Measurements from ENCODE around the gene FOSL2.

The FOSL2 gene

DNA sequence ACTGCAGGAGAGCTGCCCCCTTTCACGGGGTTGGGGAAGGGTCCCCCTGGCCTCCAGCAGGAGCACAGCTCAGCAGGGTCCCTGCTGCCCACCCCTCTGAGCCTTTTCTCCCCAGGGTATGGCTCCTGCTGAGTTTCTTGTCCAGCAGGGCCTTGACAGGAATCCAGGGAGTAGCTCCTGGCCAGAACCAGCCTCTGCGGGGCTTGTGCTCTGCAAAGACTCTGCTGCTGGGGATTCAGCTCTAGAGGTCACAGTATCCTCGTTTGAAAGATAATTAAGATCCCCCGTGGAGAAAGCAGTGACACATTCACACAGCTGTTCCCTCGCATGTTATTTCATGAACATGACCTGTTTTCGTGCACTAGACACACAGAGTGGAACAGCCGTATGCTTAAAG is 21.2 kb downstream of the FOSL2 start:
- no peak for DNase-seq

DNA sequence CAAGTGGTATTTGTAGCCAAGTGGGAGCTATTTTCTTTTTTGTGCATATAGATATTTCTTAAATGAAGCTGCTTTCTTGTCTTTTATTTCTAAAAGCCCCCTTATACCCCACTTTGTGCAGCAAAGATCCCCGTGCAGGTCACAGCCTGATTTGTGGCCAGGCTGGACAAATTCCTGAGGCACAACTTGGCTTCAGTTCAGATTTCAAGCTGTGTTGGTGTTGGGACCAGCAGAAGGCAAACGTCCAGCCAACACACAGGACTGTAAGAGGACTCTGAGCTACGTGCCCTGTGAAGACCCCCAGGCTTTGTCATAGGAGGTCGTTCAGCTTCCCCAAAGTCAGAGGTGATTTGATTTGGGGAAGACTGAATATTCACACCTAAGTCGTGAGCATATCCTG is 21.9 kb downstream of the FOSL2 start:
- no peak for DNase-seq

DNA sequence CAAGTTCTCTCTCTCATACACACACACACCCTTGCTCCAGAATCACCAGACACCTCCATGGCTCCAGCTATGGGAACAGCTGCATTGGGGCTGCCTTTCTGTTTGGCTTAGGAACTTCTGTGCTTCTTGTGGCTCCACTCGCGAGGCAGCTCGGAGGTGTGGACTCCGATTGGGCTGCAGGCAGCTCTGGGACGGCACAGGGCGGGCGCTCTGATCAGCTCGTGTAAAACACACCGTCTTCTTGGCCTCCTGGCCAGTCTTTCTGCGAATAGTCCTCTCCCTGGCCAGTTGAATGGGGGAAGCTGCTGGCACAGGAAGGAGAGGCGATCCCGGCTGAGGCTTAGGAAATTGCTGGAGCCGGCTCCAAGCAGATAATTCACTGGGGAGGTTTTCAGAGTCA is 22.4 kb downstream of the FOSL2 start:
- no peak for DNase-seq

DNA sequence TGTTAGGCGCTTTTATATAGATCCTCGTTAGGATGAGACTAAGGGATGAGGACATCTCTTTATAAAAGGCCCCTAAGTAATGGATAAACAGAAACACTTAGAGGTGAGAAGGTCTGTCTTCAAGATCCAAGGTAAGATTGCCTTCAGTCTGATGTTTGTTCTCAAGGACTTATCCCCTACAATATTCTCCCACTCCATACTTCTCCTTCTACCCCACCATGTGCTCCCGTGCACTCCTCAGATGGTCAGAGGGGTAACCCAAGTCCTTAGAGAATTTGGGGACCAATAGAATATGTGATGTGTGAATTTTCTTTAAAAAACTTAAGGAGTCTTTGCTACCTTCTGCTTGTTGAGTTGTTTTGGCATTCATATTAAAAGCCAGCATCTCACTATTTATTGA is 23.1 kb downstream of the FOSL2 start:
- DNase-seq = no peak

DNA sequence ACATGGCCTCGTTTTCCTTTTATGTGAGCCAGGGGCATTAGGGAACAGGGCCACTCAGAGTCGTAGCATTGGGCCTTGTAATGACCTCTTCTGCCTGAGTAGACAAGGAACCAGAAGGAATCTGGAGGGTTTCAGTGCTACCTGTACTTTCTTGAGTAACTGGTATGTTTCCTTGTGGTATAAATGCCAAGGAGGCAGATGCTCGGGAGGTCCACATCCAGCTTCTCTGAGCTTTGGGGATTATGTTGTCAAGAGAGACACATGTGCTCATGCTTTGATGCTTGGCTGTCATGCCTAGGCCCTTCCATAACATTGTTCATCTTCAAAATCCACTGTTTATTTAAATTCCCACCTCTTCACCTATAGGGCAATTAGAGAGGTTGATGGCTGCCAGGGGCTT is 26.3 kb downstream of the FOSL2 start:
- DNase-seq = no peak

DNA sequence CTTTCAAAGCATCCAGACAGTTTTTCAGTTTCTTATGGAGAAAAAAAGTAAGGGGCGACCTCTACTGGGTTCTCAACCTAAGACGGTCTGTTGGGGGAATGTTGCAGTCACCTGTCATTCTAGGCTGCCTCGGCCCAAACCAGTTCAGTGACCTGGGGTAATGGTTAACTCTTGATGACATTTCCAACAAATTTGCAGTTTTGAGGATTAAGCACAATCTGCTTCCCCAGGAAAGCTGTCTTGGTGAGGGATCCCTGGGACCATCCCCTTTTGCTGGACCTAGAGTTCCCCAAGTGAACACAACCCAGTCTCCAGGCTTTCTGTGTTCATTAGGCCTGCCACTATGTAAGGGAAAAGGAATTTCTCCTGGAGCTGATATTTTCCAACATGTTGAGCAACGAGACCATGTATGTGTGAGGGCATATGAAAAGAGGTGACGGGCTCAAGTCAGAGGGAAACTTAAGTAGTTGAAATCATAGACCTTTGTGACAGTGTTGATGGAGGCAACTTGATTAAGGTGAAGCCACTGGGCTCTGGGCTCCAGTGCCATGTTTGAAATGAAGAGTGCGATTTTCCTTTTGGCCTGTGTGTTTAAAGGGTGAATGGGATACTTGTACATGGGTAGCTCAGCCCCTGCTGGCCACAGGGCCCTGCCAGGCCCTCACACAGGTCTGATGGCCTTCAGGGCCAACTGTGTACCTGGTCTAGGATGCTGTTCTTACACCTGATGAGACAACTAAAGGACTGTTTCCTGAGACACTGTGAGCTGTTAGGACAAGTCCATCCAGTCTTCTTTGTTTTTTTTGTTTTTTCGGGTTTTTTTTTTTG is 27.0 kb downstream of the FOSL2 start:
- no peak for DNase-seq

DNA sequence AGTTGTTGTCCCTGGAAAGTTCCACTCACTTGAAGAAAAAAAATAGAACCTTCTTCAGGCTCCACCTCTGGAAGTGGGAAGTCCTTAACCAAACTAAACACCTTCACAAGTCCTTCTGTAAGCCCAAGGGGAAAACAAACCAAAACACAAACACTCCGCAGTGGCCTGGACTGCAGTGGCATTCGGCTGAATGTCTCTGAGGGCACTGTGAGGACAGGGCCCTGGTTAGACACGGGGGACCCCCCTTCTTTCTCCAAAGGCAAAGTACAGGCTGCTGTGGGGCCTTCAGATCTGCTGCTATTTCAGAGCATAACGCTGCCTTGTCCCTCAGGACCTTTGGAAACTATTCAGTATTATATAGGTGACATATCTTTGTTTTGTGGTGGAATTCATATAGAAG is 28.1 kb downstream of the FOSL2 start:
- DNase-seq = no peak

DNA sequence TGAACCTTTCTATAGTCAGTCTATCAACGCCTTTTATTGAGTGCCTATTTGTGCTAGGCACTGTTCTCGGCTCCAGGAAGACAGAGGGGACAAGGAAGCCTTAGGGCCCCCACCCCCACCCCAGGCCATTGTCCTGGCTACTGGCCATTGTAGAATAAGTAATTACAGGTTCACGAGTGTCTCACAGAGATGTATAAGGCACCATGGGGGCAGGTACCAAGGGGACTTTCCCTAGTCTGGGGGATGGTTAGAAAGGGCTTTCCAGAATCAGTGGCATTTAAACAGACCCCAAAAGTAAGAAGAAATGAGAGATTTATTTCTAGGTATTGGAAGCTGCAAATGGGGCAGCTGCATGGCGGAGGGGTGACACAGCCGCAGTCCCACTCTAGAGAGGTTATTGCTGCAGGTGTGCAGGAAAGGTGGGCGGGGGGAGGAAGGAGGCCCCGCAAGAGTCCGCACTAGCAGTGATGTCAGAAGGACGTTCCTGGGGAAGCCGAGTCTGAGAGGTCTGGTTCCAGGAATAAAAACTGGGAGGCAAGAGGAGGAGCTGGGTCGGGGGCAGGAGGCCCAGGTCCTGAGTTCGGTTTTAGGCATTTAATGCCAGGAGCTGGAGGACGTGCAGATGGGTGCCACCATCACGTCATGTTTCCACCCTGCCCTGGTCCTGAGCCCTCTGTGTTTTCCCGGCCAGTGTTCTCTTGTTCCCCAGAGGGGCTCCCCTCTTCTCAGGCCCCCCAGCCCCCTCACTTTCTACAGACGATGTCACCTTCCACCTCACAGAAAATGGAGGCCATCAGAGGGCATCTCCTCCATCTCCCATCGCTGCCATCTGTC is 30.5 kb downstream of the FOSL2 start:
- DNase-seq = no peak

DNA sequence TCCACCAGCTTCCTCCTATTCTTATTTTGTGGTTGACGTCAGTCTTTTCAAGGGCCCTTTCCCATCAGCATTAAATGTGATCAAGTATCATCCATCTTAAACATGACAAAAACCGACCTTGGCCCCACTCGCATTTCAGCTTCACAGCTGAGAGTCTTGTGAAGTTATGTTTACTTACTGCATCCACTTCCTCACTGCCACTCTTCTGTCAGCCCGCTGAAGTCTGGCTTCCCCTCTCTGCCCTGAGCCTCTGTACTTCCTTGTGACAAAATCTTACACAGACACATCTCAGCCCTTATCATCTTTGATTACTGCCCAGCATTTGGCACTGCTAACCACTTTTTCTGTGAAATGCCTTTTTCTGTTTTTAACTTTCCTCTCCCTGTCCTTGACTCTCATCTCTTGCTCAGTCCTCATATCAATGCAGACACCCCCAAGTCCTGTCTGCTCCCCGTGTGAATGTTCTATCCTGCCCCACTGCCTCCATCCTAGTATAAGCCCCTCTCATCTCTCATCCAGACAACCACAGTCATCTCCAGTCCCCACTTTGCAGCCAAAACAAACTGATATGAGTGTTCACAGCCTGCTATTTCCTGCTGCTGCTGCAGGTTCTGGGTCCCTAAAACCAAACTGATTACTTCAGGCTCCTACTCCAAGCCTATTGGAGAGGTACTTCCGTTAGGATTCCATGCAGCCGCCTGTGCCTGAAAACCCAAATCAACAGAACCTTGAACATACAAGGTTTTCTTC is 31.4 kb downstream of the FOSL2 start:
- peak; percentile 14 for DNase-seq

DNA sequence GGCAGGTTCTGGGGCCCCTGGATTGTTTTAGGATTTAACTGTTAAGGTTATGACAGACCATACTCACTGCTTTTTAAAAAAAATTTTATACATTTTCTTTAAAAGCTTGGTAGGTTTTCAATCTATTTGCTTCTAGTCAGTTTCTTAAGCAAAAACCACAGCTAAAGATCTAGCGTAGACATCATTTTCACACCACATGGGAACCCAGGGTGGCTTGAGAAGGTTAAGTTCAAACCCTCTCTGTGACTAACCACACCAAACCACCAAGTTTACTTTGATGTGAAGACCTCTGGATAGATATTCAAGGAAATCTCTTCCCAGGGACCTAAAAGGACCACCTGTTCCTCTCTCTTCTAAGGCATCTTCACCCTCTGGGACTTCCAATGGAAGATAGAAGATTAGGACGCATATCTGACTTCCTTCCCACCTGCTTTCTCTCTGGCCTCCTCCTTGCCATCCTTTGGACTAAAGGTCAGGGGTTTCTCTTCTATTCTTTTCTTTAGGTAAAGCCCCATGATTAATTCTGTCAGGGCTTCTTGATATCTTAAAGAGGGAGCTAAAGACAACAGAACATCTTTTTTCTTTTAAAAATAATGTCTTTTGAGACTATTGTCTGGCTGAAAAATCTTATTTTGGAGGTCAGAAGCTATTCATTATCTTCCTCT is 32.3 kb downstream of the FOSL2 start:
- DNase-seq = no peak

DNA sequence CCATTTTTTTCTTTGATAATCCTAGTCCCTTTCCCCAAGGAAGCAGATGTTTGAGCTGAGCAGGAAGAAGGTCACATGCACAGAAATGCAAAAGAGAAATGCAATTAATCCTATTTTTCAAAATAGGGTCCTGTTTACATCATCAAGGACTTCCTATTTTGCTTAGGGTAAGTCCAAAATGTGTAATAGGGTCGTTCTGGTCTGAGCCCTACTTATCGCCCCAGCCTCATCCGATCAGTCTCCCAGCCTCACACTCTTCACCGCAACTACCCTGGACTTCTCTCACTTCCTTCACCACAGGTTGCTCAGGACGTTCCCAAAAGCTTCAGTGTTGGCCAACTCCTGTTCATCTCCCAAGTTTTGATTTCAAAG is 32.8 kb downstream of the FOSL2 start:
- no peak for DNase-seq

DNA sequence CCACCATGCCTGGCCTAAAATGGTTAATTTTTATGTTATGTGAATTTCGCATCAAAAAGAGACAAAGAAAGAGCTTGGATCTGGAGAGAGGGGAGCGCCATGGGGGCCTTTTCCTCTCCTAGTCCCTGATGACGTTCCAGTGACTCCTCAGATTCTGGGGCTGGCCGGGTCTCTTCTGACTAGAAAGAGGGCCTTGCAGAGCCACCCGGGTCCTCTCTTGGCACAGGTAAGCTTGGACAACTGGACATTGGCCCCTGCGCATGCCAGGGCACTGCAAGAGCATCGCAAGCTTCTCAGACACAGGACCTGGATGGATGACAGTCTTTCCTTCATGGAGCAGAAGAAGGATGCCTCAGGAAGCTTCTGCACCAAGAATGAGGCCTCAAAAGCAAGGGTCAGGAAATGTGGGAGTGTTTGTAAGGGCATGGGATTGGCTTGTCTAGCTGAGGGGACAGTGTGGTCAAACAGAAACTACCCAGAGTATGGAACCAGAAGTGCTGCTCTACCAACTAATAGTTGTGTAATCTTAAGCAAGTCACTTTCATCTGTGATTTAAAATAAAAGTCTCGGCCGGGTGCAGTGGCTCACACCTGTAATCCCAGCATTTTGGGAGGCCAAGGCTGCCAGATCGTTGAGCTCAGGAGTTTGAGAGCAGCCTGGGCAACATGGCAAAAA is 35.2 kb downstream of the FOSL2 start:
- no peak for DNase-seq

DNA sequence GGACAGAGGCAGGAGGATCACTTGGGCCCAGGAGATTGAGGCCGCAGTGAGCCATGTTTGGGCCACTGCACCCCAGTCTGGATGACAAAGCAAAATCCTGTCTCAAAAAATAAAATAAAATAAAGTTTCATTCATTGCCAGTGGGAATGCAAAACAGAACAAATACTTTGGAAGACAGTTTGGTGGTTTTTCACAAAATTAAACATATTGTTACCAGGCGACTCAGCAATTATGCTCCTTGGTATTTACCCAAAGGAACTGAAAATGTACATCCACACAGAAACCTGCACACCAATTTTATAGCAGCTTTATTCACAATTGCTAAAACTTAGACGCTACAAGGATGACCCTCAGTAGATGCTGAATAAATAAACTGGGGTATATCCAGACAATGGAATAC is 35.8 kb downstream of the FOSL2 start:
- DNase-seq = no peak

DNA sequence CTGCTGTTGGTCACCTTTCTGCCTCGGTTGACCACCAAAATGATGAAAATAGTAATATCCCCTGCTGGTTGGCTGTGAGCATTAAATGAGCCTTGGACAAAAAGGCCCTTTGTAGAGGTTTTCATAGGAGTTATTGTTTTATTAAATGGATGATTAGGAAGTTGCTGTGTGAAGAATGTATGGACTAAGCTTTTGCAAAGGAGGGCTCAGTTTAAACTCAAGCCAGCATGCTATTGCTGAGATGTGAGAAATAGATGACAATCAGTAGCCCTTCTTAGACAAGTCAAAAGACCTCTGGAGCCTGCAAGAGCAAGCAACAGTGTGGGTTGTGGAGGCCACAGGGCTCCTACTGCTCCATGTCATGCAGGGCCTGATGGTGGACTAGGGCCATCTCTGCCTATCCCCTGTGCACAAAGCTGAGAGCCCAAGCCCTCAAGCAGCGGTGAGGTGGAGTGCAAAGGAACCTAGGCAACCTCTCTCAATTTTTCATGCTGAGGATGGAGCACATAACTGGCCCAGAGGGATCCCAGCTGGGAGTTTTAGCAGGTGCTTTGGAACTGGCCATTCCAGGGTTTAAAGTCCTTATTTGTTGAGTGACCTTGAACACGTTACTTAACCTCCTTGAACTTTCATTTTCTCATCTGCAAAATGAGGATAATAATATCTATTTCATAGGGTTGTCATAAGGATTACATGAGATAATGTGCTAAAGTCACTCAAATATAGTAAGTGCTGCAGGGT is 37.1 kb downstream of the FOSL2 start:
- DNase-seq = no peak

DNA sequence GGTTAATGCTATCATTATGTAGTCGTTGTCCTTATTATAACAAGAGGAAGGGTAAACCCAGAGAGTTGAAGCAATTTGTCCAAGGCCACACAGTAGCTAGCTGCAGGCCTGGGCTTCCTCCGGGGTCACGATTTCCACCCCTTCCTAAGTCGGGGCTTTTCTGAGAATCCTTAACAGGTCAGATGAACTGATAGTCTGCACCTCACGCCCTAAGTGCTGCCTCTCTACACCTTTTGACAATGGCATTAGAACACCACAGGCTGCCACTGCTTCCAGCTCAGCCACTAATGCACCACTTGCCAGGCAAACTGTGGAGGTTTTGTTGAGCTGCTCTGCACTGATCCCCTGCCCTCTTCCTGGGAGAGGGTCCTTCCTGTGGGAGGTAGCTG is 37.7 kb downstream of the FOSL2 start:
- DNase-seq = no peak

DNA sequence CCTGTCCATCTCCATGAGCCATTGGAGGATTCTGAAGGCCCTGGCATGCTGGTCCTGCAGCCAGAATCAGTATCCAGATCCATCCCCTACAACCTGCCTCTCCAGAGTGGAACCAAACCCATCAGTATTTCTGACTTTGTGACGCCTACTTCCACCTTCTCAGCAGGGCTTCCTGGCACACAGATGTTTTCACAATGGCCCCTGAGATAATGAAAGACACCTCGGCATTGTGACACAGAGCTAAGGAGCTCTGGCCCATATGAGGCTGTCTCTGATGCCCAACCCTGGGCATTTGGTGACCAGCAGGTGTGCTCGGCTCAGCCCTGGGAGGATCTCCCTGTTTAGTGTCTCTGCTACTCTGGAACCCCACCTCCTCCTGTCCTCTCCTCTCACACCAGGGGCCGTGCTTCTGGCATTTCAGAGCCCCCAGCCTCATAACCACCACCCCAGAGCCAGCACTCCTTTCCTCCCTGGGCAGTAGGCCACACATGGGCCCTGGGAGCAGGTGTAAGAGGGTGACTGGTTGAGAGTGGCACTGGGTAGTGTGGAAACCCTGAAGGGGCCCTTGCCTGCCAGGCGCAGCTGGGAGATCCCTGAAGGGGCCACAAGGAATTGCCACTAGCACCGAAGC is 38.2 kb downstream of the FOSL2 start:
- DNase-seq = no peak

DNA sequence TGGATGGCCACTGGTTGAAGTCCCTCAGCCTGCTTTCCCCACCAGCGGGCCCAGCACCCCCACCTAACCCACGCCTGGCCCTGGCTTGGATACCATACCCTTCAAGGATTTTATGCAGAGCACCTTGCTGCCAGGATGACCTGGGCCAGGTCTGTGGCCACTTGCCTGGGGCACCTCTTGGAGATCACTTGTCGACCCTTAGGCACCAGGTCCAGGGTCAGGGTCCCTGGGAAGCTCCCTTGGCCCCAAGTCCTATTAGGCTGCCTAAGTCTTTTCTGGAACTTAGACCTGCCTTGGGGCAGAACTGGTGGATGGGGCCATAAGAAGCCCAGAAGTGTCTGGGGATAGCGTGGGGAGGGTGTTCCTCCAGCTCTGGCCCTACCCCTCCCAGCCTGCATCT is 39.1 kb downstream of the FOSL2 start:
- DNase-seq = no peak

DNA sequence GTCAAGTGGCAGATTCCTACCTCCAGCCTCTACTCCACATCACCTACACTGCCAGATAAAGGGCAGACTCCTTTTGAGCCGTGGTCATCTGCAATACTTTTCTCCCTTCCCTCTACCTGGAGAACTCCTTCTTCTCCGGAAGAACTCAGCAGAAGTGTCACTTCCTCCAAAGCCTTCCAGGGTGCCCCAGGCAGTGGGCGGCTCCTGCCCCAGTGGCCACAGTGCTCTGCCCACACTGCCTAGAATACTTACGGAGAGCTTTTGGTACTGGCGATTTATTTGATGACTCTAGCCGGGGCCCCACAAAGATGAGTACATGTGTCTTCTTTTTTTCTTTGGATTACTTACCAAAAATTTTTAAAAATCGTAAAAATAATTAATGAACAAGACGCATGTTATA is 39.7 kb downstream of the FOSL2 start:
- DNase-seq = no peak

DNA sequence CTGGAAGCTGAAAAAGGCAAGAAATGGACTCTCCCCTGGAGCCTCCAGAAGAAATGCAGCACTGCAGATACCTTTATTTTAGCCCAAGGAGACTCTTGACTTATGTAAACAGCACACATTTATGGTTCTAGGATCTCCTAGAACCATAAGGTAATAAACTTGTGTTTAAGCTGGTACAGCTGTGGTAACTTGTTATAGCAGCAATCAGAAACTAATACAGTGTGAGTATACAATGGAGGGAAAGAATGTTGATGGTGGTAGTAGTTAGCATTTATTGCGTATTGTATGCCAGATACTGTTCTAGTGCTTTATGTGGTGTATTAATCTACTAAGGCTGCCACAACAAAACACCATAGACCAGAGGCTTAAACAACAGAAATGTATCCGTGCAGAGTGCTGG is 40.6 kb downstream of the FOSL2 start:
- DNase-seq = no peak

DNA sequence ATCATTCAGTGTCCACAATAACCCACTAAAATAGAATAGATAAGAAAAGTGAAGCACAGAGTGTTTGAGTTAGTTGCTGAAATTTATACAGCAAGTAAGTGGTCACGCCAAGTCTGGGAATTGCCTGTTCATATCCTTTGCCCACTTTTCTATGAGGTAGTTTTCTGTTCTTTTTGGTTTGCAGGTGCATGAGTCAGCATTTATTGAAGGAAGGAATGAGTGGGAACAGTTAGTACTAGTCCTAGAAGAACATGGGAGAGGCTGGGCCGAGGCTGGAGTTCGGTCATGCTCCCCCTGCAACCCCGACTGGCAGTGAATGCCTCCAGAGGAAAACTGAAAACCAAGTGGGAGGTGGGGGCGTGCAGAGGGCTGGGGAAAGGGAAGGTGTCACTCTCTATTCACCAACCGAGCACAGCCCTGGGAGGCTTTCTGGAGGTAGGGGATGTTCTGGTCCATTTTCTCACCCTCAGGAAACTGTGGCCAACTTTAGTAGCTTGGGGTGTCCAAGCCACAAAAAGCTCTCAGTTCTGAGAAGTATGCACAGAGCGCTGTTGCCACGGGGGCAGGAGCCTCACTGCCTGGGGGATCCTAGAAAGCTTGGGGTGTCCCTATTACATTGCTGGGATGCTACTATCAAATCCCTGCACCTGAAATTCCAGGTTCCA is 41.4 kb downstream of the FOSL2 start:
- no peak for DNase-seq

DNA sequence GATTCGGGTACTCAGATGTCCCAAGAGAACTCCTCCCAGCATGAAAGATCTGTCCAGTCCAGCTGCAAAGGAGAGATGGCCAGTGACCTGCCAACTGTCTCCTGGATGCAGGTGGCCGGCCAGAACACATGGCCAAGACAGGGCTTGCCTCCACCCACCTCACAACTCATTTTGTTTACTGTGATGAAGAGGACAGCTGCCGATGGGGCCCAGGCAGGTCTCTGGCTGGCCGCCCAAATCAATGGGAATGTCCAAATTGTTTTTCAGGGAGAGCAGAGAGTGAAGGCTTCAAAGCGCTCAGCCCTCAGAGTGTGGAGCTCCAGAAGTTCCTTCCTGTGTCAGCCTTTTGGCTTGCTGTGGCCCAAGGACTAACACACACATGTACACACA is 41.9 kb downstream of the FOSL2 start:
- no peak for DNase-seq
